GM12875 (cell line): ENCODE measurements around the gene LLGL2.

Source experiments
- H3K4me3 ChIP-seq: one replicate; pipeline ENCODE4 v1.5.1; 2011; ENCODE audit warnings: low read depth, low read length, control low read depth
- CTCF ChIP-seq: IDR thresholded peaks from 2 replicates; pipeline ENCODE4 v1.5.1; 2011; ENCODE audit warnings: low read depth, mild to moderate bottlenecking, control low read depth, inconsistent platforms, low read length, moderate library complexity, borderline replicate concordance; ENCODE audit not compliant: insufficient read depth

Gene LLGL2

DNA sequence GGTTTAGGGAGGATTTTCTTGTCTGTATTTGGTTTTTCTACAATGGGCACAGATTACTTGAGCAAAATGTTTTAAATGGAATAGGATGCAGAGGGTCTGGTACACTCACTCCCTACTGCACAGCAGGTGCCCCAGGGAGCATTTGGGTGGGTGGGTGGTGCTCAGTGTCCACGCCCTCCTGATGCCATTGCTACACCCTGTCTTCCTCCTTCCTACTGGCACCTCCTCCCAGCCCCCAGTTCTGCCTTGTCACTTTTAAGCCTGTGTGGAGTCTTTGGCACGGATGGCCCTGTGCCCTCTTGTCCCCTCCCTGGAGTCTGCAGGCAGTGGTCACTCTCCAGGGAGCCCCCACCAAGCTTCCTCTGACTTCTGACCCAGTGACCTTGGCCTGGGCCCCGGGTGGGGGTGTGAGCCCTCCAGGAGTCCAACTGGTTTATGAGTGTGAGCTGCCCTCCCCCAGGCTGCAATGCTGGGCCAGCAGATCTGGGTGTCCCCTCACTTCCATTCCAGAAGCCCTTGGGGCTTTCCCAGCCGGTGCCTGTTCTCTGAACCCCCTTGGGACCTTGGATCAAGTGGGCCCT is 15.5 kb downstream of the LLGL2 start:
- no peak for TF ChIP-seq CTCF
- no peak overlapping the region for H3K4me3 ChIP-seq

- no peak overlapping the region for H3K4me3 ChIP-seq
- TF ChIP-seq CTCF = no peak
These were observed 16.7 kb downstream of the LLGL2 start for GRCh38 chr17:75542229-75542628.

- H3K4me3 ChIP-seq = no peak overlapping the region
- TF ChIP-seq CTCF = no peak
These were observed 17.3 kb downstream of the LLGL2 start for GRCh38 chr17:75542728-75543336.

DNA sequence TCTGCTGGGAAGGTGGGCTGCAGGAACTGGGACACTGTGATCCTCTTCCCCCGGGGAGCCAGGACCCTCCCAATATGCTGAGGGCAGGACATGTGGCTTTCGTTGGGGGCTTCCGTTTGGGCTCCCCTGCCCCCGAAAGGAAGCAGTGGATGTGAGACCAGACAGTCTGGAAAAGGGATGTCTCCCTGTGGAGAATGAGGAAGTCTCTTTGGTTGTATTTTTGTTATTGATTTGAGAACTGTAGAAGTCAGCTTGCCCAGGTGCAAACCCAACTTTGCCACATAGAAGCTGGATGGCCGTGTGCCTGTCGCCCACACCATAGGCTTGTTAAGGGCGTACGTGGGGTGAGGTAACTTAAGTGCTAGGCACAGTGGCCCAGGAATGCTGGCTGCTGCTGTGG is 18.8 kb downstream of the LLGL2 start:
- no peak for TF ChIP-seq CTCF
- no peak overlapping the region for H3K4me3 ChIP-seq

DNA sequence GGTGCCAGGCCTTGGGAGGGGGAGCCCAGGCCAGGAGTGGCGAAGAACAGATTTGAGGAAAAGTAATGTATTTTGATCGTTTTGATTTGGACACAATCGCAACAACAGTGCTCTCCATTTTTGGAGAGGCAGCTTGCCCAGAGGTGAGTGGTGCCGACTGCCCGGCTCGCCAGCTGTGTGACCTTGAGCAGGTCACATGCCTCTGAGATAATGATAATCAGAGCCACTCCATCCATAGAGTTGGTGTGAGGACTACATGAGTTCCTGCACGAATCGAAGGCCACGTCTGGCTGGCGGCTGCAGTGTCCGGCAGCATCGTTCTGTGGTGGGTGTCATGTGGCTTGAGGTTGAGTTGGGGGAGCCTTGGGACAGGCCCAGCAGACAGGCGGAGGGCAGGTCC is 20.7 kb downstream of the LLGL2 start:
- no peak for TF ChIP-seq CTCF
- H3K4me3 ChIP-seq = no peak overlapping the region

- H3K4me3 ChIP-seq = no peak overlapping the region
- TF ChIP-seq CTCF = no peak
These were observed 21.6 kb downstream of the LLGL2 start for GRCh38 chr17:75547091-75547490.

DNA sequence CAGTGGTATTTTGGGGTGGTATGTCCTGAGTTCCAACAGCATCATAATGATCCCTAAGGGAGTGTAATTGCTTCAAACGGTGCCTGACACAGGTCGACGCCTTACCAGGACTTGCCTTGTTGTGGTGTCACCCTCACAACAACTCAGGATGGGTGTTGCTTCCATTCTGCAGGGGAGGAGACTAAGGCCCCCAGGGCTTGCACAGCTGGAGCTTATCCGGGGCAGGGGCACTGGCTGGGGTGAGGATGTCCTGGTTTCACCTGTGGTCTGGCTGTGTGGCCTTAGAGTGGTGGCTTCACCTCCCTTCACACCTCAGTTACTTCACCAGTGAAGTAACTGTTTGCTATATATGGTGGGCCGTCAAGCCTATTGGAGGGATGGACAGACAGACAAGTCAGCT is 23.3 kb downstream of the LLGL2 start:
- no peak for TF ChIP-seq CTCF
- H3K4me3 ChIP-seq = no peak overlapping the region
